PFSK-1 (cell line): ENCODE results near the gene CNN2.

Source experiments
- FOXP2 ChIP-seq: optimal IDR thresholded peaks from 2 replicates; pipeline ENCODE3; 2011; ENCODE audit warnings: borderline replicate concordance, control low read depth, inconsistent platforms; ENCODE audit not compliant: insufficient read depth; ENCODE audit errors: extremely low read length, extremely low read depth
- POLR2AphosphoS5 ChIP-seq: IDR thresholded peaks from 2 replicates; pipeline ENCODE4 v1.6.1; 2012; ENCODE audit warnings: low read depth, mild to moderate bottlenecking, control low read depth, low read length, moderate library complexity
- REST ChIP-seq, 2 experiments: IDR thresholded peaks; 2 replicates each; pipeline versions ENCODE4 v1.6.1 to v1.8.0; 2011 to 2012; ENCODE audit warnings: low read depth in 2 of 2, low read length in 2 of 2, control low read depth in 1 of 2, inconsistent platforms in 1 of 2, mild to moderate bottlenecking in 1 of 2, moderate library complexity in 1 of 2; ENCODE audit not compliant: insufficient read depth in 1 of 2
- SIN3A ChIP-seq: IDR thresholded peaks from 2 replicates; pipeline ENCODE4 v1.6.1; 2012; ENCODE audit warnings: mild to moderate bottlenecking, low read length, moderate library complexity, borderline replicate concordance; ENCODE audit not compliant: insufficient read depth
- TAF1 ChIP-seq: IDR thresholded peaks from 2 replicates; pipeline ENCODE4 v1.6.1; 2012; ENCODE audit warnings: low read length, control low read depth, borderline replicate concordance; ENCODE audit not compliant: insufficient read depth

GRCh38 chr19:1013218-1013617 is 13.2 kb upstream of the CNN2 start:
- no peak for TF ChIP-seq POLR2AphosphoS5
- TF ChIP-seq SIN3A, result no peak
- TF ChIP-seq REST (IDR thresholded peaks at IDR 0.05; ENCODE audit: insufficient read depth in 1 of 2, low read depth in 2 of 2, low read length in 2 of 2), result no peak
- no peak for TF ChIP-seq TAF1
- no peak for TF ChIP-seq FOXP2
